ENCODE measurements around the gene BOD1.

Gene BOD1

DNA sequence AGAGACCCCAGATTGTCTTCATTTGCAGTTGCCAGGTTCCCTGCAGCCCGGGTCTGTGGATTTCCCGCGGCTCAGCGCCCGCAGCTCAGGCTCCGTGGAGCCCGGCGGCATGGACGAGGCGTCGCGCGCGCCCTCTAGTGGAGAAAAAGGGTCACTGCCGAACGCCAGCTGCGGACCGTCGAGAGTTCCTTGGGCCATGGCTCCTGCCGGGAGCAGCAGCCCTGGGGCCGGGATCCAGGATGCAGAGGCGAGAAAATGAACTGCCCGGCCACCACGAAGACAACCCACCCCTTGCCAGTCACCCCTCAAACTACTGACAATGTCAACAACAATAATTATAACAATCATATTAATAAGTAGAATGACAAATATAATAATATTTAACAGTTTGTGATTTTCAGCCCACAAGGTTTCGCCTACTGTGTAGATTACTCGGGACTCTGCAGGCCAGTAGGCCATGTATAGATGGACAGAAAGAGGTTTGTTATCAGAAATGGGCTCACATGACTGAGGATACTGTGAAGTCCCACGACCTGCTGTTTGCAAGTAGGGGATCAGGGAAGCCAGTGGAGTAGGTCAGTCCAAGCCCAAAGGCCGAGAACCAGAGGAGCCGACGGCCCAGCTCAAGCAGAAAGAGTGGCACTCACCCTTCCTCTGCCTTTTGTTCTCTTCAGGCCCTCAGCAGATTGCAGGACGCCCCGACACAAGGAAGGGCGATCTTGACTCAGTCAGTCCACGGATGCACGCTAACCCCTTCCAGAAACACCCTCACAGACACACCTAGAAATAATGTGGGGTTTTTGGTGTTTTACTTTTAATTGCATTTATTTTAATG is 43.1 kb downstream of the BOD1 start:
- DNase-seq: peak; percentile 32

DNA sequence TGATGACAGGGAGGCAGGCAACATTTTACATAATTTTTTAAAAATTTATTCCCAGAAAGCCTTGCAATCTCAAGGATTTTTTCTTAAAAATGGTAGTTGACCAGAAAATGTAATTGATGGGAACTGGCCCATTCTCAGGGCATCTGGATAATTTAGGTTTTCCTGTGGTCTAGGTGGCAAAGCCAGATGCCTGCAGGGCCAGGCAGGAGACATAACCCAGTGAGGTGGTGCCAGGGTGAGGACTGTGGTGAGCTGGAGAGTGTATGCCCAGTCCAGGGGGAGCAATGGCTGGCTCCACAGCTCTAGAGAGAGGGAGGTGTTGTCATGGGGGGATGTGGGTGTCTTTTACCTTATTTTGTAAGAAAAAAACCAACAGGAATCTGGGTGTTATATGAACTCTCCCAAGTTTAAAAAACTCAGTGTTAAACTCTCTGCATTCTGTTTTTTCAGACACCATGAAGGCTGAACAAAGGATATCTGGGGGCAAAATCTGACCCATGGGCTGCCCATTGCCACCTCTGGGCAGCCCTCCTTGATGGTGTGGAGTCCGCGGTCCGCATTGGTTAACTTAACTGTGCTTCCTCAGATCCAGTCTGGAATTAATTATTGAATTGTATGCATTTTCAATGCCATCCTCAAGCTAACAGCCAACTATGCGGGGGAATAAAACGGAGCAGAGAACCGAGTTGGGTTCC is 43.9 kb downstream of the BOD1 start:
- DNase-seq: no peak

DNA sequence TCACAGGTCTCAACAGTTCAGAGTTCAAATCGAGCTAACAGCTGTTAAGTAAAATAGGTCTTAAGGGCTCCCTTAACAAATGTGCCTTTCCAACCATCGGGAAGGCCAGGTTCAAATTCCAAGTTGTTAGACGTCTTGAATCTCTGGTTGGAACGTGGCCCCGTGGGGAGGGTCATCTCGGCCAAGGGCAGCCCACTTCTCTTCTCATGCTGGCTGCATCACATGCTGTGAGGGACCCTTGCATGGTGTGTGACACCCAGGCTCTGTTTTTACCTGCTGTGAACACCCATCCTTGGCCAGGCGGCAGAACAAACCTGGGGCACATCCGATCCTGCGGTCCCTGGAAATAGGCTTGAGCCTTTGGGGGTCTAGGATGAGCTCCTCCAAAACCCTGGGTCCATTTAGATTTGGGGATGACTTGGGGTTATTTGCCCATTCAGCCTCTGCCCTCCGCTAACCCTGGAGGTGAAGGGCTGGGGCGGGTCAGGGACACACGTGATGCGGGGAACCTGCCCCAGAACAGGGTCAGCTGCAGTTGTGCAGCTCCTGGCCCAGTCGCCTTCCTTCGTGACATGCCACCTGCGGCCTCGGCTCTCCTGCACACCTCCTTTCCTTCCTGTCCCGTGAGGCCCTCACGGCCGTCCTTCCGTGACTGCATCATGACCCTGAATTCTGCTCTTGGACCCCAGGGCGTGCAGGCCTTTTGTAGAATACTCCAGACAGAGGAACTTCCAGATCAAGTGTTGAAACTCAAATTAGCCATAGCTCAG is 45.9 kb downstream of the BOD1 start:
- DNase-seq: no peak

DNA sequence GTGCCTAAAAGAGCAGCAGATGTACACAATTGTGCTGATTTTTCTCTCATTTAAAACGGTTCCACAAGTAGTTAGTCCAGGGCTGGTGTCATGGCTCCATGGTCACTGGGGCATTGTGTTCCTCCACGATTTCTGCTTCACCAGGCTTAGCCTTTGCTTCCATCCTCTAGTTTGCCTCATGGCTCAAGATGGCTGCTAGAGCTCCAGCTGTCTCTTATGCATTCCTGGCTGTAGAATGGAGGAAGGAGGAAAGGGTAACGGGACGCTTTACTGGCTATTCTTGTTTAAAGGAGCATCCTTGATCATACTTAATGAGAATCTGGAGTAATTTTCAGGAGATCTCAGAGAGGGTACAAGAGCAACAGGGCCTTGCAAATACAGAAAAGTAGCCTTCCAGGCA is 47.7 kb downstream of the BOD1 start:
- no peak for DNase-seq

DNA sequence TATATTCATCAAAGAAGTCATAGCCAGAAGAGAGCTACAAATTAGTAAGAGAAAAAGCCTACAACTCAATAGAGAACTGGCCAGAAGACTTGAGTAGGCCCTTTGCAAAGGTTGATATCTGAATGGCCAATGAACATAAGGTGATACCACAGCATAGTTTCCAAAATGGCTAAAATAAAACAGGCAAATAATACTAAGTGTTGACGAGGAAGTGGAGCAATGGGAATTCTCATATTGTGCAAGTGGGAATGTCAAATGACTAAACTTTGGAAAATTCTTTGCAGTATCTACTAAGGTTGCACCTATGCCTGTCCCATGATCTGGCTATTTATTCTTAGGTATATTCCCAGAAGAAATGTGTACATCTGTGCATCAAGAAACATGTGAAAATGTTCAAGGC is 48.3 kb downstream of the BOD1 start:
- DNase-seq: no peak

DNA sequence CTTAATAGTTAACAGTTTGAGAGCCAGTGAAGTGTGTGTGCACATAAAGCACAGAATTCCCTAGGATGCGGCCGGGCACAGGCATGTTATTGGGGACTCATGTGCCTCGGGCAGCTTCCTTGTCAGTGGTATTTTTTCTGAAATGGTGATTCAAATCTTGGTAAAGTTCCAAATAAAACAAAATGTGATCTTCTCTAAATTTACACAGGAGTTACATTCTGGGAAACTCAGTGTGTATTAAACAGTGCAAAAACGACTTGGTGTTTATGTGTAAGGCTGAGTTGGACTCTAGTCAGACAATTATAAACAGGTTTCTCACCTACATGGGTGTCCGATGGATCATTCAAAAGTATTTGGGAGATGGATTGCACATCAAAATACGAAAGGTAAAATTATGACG is 48.9 kb downstream of the BOD1 start:
- DNase-seq: no peak

DNA sequence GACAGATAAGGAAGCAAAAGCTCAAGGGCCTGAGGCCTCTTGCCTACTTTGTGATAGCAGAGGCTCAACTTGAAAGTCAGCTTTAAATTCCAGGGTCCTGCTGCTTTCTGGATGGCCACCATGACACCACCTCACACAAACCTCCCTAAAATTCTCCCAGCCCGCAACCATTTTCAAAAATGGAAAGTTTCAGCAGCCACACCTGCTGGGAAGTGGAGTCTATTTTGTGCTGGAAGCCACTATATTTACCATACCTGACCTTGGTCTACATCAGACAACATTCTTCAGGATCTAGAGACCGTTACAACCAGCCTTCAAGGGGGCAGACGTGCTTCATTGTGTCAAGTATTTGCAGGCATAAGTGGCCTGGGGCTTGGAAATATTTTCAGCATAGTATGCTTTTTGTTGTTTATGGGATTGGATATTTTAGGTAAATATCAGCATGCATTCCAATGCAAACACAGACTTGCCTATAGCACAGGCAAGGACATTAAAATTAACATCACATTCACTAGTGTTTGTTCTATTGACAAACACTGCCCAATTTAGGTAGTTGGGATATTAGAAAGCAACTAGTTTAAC is 50.9 kb downstream of the BOD1 start:
- no peak for DNase-seq

DNA sequence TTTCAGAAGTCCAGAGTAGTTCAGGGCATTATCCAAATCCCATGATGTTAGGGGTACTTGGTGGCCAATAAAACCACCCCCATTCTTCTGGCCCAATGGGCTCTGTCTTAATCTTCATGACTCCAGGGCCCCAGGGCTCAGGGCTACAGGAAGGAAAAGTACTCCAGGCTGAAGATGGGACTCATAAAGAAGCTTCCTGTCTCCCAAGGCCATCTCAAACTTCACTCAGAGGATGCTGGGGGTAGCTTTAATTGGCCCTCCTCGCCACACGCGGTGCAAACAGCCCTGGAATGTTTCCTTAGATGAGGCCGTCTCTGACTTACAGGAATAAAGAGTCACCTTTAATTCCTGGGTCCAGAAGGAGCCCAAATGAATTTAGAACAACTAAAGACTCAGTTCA is 52.3 kb downstream of the BOD1 start:
- DNase-seq: no peak

DNA sequence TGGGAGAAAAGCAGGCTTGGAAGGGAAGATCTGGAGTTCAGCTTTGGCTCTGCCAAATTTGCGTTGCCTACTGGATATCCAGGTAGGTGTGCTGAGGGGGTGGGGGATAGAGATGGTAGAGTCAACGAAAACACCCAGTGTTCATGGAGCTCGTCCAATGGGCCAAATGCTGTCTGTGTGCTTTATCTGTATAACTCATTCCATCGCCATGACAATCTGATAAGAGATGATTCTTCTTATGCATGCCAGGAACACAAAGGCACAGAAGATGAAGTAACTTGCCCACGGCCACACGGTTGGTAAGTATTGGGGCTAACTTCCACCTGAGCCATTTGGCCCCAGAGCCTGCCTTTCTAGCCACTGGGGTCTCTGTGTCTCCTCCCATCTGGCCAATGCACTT is 53.2 kb downstream of the BOD1 start:
- no peak for DNase-seq

DNA sequence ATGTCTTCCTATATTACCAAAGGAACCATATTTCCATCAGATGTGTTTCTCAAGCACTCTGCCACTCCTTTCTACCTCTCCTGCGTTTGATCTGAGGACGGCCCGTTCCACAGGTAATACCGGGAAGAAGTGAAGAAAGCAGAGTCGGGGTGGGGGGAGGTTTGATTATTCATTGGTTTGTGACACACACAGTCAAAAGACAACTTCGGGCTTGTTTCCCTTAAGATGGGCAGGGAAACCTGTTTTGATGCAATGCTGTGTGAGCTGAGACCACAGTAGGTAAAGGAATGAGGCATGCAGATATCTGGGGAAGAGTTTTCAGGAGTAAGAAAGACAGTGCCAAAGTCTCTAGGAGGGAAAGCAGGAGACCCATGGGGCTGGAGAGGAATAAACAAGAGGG is 54.0 kb downstream of the BOD1 start:
- no peak for DNase-seq

Data from NCI-H1105 (cell line).